Mesendoderm (in vitro differentiated cells): ENCODE results near the gene PARD3.

ENCODE experiments used
- DNase-seq: peaks from one replicate; pipeline ENCODE4 v3.0.0; 2013
- H2AK5ac ChIP-seq: 2 replicates; pipeline ENCODE4 v1.6.1; 2013; ENCODE audit warnings: low read length, inconsistent platforms
- H2BK120ac ChIP-seq: 2 replicates; pipeline ENCODE4 v1.6.1; 2013; ENCODE audit warnings: low read depth, mild to moderate bottlenecking, low read length, moderate library complexity, mixed read lengths
- H2BK15ac ChIP-seq: replicated peaks from 2 replicates; pipeline ENCODE4 v1.6.1; 2013; ENCODE audit warnings: low read depth, mild to moderate bottlenecking, moderate library complexity
- H2BK5ac ChIP-seq: 2 replicates; pipeline ENCODE4 v1.6.1; 2013; ENCODE audit warnings: low read length, inconsistent platforms
- H3K18ac ChIP-seq: 2 replicates; pipeline ENCODE4 v1.6.1; 2013; ENCODE audit warnings: mild to moderate bottlenecking, low read length, mixed read lengths
- H3K23ac ChIP-seq: one replicate; pipeline ENCODE4 v1.6.1; 2013; ENCODE audit warnings: low read length
- H3K27ac ChIP-seq: 2 replicates; pipeline ENCODE4 v1.5.1; 2013; ENCODE audit warnings: low read depth, mild to moderate bottlenecking, inconsistent platforms, low read length, moderate library complexity
- H3K27me3 ChIP-seq: 2 replicates; pipeline ENCODE4 v1.6.1; 2013; ENCODE audit warnings: low read length, control low read depth, mild to moderate bottlenecking, inconsistent platforms; ENCODE audit not compliant: insufficient read depth, poor library complexity
- H3K36me3 ChIP-seq: 2 replicates; pipeline ENCODE4 v1.6.1; 2013; ENCODE audit warnings: low read length, inconsistent platforms; ENCODE audit not compliant: control insufficient read depth, insufficient read depth
- H3K4ac ChIP-seq: one replicate; pipeline ENCODE4 v1.6.1; 2013; ENCODE audit warnings: low read depth, mild to moderate bottlenecking, low read length, moderate library complexity
- H3K4me1 ChIP-seq: 2 replicates; pipeline ENCODE4 v1.6.1; 2013; ENCODE audit warnings: low read depth, low read length, inconsistent platforms; ENCODE audit not compliant: control insufficient read depth
- H3K4me2 ChIP-seq: 2 replicates; pipeline ENCODE4 v1.6.1; 2013; ENCODE audit warnings: low read length
- H3K4me3 ChIP-seq: 2 replicates; pipeline ENCODE4 v1.5.1; 2013; ENCODE audit warnings: mild to moderate bottlenecking, low read length
- H3K56ac ChIP-seq: one replicate; pipeline ENCODE4 v1.6.1; 2013; ENCODE audit warnings: low read length
- H3K79me1 ChIP-seq: 2 replicates; pipeline ENCODE4 v1.6.1; 2013; ENCODE audit warnings: low read length, inconsistent platforms
- H3K79me2 ChIP-seq: 2 replicates; pipeline ENCODE4 v1.6.1; 2013; ENCODE audit warnings: mild to moderate bottlenecking, low read length; ENCODE audit not compliant: control insufficient read depth, insufficient read depth
- H3K9ac ChIP-seq: 2 replicates; pipeline ENCODE4 v1.6.1; 2013; ENCODE audit warnings: low read length, inconsistent platforms
- H4K5ac ChIP-seq: one replicate; pipeline ENCODE4 v1.6.1; 2013; ENCODE audit warnings: low read length
- H4K8ac ChIP-seq: one replicate; pipeline ENCODE4 v1.6.1; 2013; ENCODE audit warnings: low read depth, mild to moderate bottlenecking, control low read depth, low read length, moderate library complexity
- WGBS: extraction: QIAGEN DNeasy Blood & Tissue Kit; methylation state at CpG from one replicate; pipeline ENCODE4 v1.1.7; 2013; ENCODE audit warnings: low lambda C conversion rate, missing lambda C conversion rate; ENCODE audit not compliant: insufficient coverage; ENCODE audit errors: extremely low coverage; 5-methylcytosine and 5-hydroxymethylcytosine counted together

PARD3 gene

DNA sequence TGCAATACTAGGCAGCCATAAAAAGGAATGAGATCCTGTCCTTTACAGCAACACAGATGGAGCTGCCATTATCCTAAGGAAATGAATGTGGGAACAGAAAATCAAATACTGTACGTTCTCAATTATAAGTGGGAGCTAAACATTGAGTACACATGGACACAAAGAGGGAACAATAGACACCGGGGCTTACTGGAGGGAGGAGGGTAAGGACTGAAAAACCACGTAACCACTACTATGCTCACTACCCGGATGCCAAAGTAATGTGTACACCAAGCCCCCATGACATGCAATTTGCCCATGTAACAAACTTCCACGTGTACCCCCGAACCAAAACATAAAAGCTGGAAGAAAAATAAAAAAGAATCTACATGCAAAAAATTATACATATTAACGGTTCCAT is 587.0 kb downstream of the PARD3 start:
- no CpG with 5 or more reads among the region's 7 CpGs for whole genome bisulfite sequencing
- no peak for DNase-seq
- Histone ChIP-seq H3K4me3 (no peak overlapping the region), H3K9ac (no peak overlapping the region), H3K4me2 (no peak overlapping the region), H3K56ac (no peak overlapping the region), H3K4me1 (no peaks in the 10 kb centered on the region), H4K5ac (no peak overlapping the region), H3K18ac (no peak overlapping the region), H2BK5ac (no peak overlapping the region), H2BK120ac (no peak overlapping the region), H3K79me2 (no peaks in the 10 kb centered on the region), H3K4ac (no peak overlapping the region), H3K79me1 (no peaks in the 10 kb centered on the region), H3K36me3 (no peaks in the 10 kb centered on the region), H3K27ac (no peak overlapping the region), H3K23ac (no peak overlapping the region), H3K27me3 (no peaks in the 10 kb centered on the region), H2BK15ac (no peak overlapping the region), H4K8ac (no peak overlapping the region), H2AK5ac (no peak overlapping the region)

DNA sequence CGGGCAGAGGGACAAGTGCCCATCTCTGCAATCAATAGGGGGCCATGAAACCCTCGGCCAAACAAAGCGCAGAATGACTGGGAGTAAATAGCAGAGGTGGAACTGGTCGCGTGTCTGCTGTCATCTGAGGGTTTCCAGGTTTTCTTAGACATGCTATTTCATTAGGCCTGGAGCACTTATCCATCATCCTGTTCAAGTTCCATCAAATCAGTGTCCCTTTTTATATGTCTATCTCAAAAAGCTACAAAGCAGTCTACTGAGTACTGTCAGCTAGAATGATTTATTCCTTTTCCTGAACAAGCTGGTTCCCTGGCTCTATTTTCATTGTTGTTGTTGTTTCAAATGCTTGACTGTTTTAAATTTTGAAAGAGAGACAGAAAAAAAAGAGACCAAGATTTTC is 590.5 kb downstream of the PARD3 start:
- no CpG with 5 or more reads among the region's 5 CpGs for WGBS
- Histone ChIP-seq H3K79me2 (no peaks in the 10 kb centered on the region), H2BK120ac (no peak overlapping the region)

DNA sequence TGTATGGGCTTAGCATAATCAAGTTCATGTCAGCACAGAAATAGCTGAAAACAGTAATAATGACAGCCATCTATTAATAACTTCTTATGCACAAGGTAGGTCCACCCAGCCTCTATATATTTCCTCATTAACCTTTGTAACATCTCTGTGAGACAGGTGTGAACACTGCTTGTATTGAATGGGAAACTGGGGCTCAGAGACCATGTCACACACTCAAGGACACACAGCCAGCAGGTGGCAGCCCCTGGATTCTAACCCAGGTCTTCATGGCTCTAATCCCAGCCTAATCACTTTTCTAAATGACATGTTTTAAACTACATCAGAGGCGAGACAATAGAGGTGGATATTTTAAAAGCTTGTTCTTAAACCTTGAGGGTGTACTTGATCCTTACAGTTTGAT is 591.4 kb downstream of the PARD3 start:
- Histone ChIP-seq H3K4me1 (no peaks in the 10 kb centered on the region), H3K27me3 (no peaks in the 10 kb centered on the region), H3K79me2 (no peaks in the 10 kb centered on the region), H3K36me3 (no peaks in the 10 kb centered on the region), H2AK5ac (no peak overlapping the region), H3K23ac (no peak overlapping the region), H3K18ac (no peak overlapping the region), H3K79me1 (no peaks in the 10 kb centered on the region), H3K9ac (no peak overlapping the region), H4K8ac (no peak overlapping the region), H3K27ac (no peak overlapping the region), H3K4me3 (no peak overlapping the region), H2BK5ac (no peak overlapping the region), H4K5ac (no peak overlapping the region), H2BK120ac (no peak overlapping the region), H3K4ac (no peak overlapping the region), H3K4me2 (no peak overlapping the region), H3K56ac (no peak overlapping the region), H2BK15ac (no peak overlapping the region)
- no peak for DNase-seq
- no CpG with 5 or more reads among the region's 1 CpG for WGBS

More for the DNA sequence above, 590.5 kb downstream of the PARD3 start:
- H3K56ac ChIP-seq, result no peak overlapping the region
- no peak overlapping the region for H2BK5ac ChIP-seq
- H3K9ac ChIP-seq, result no peak overlapping the region
- H3K4me3 ChIP-seq, result no peak overlapping the region
- no peak overlapping the region for H3K4me2 ChIP-seq
- no peak overlapping the region for H3K27ac ChIP-seq
- H3K18ac ChIP-seq, result no peak overlapping the region
- no peak overlapping the region for H3K23ac ChIP-seq
- H4K5ac ChIP-seq, result no peak overlapping the region
- no peak for DNase-seq
- no peaks in the 10 kb centered on the region for H3K36me3 ChIP-seq
- no peaks in the 10 kb centered on the region for H3K27me3 ChIP-seq
- no peak overlapping the region for H4K8ac ChIP-seq
- no peaks in the 10 kb centered on the region for H3K4me1 ChIP-seq
- H2BK15ac ChIP-seq, result no peak overlapping the region
- H3K4ac ChIP-seq, result no peak overlapping the region
- no peaks in the 10 kb centered on the region for H3K79me1 ChIP-seq
- H2AK5ac ChIP-seq, result no peak overlapping the region

DNA sequence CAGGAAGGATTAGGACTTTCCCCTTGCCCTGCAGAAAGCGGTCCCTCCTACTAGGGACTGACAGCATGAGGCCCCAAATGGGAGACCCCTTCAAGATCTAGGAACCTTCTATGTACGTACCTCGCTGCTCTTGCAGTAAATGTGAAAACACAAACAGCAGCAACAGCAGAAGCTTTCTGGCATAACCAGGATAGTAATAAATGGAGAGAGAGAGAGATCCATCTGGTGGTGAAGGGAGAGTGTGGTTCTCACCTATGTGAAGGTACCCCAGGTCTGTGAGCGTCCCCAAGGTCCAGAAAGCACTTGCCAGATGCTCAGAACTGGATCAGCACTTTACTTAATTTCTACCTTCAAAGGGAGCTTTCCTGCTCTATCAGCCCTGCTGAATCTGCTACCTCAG is 592.7 kb downstream of the PARD3 start:
- Histone ChIP-seq H2BK120ac (no peak overlapping the region), H3K23ac (no peak overlapping the region), H3K4ac (no peak overlapping the region), H3K4me1 (no peaks in the 10 kb centered on the region), H3K79me2 (no peaks in the 10 kb centered on the region), H3K18ac (no peak overlapping the region), H3K27ac (no peak overlapping the region), H2BK5ac (no peak overlapping the region), H4K5ac (no peak overlapping the region), H3K36me3 (no peaks in the 10 kb centered on the region), H2BK15ac (no peak overlapping the region), H2AK5ac (no peak overlapping the region), H4K8ac (no peak overlapping the region), H3K4me2 (no peak overlapping the region), H3K79me1 (no peaks in the 10 kb centered on the region), H3K56ac (no peak overlapping the region), H3K9ac (no peak overlapping the region), H3K27me3 (no peaks in the 10 kb centered on the region), H3K4me3 (no peak overlapping the region)
- no CpG with 5 or more reads among the region's 4 CpGs for WGBS
- DNase-seq, result no peak

DNA sequence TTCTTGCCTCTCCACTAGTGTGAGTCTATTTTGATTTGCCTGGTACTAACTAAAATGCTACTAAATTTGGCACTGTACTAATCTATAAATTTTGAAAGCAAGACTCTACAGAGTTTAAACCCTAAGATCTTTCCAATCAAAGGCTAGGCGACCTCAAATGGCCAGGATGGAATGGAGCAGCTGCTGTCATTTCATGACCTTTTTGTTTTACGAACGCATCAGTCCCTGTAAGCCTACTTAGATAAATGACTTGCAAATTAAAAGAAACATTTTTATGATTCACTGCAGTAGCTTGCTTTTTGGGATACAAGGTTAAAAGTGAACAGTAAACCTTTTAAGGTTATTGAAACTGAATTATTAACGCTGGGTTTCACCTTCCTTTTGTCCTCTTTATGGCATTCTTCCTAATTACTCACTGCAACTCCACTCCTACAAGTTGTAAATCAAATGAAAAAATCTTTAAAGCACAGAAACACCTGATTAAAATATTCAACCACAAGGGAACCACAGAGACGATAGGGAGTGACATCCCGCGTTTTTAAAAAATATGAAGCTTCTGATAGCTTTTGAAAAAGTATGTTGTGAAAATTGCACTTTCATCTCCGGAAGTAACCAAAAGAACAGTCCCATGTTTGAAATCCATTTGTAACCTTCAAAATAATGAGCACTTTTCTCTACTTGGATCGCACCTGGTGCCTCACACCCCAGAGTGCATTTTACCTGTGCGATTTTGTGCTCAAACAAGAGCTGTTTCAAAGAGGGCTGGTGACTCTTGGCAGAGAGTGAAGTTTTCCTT is 595.1 kb downstream of the PARD3 start:
- Histone ChIP-seq H2BK5ac (no peak overlapping the region), H2AK5ac (no peak overlapping the region), H3K27me3 (no peaks in the 10 kb centered on the region), H4K5ac (no peak overlapping the region), H3K4ac (no peak overlapping the region), H3K4me1 (no peaks in the 10 kb centered on the region), H3K27ac (no peak overlapping the region), H3K23ac (no peak overlapping the region), H4K8ac (no peak overlapping the region), H3K36me3 (no peaks in the 10 kb centered on the region), H3K56ac (no peak overlapping the region), H3K4me3 (no peak overlapping the region), H3K4me2 (no peak overlapping the region), H2BK15ac (no peak overlapping the region), H3K79me2 (no peaks in the 10 kb centered on the region), H3K18ac (no peak overlapping the region), H3K9ac (no peak overlapping the region), H3K79me1 (no peaks in the 10 kb centered on the region), H2BK120ac (no peak overlapping the region)
- DNase-seq, result no peak
- no CpG with 5 or more reads among the region's 10 CpGs for WGBS

DNA sequence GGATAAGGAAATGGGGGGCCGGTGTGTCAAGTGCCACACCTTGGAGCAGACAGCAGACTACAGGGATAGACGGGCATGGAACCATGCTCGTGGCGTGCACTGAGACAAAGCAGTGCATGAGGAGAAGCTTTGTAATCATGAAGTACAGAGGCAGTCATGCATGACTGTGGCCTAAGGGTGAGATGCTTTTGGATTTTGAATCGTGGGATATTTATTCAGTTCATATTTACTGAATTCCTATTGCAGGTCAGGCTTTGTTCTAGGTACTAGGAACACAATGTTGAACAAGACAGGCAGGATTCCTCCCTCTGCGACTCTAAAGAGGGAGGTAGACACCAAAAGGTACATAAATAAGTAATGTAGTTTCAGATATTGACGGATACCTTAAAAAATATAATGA is 597.6 kb downstream of the PARD3 start:
- Histone ChIP-seq H4K8ac (no peak overlapping the region), H2BK120ac (no peak overlapping the region), H3K56ac (no peak overlapping the region), H2AK5ac (no peak overlapping the region), H3K36me3 (no peaks in the 10 kb centered on the region), H3K27me3 (no peaks in the 10 kb centered on the region), H3K79me2 (no peaks in the 10 kb centered on the region), H3K4me1 (peaks cover 3% of the 10 kb centered on the region), H3K18ac (no peak overlapping the region), H3K9ac (no peak overlapping the region), H3K79me1 (no peaks in the 10 kb centered on the region), H3K4ac (no peak overlapping the region), H3K23ac (no peak overlapping the region), H2BK5ac (no peak overlapping the region), H4K5ac (no peak overlapping the region), H3K4me2 (no peak overlapping the region), H3K4me3 (no peak overlapping the region), H2BK15ac (no peak overlapping the region), H3K27ac (no peak overlapping the region)
- WGBS, result no CpG with 5 or more reads among the region's 7 CpGs
- no peak for DNase-seq
